Airway epithelial cell (primary cell): ENCODE results near the gene CADM2. TPM values are rescaled to one million over a fixed set of nuclear protein-coding genes. Genes with fewer than 3 reads are reported as not detected.

Experiments used
- total RNA-seq: library from RNA; depleted of rRNA; stranded (reverse); fragments of >200 nt; gene quantifications from 2 replicates; pipeline ENCODE4 v1.2.3, GENCODE V29; 2015

CADM2 gene
- 0.14 and 5.0 TPM in 2 replicates for total RNA-seq

GRCh38 chr3:84958495-84959469 lies at the start of gene CADM2:
Gene CADM2 (plus strand): TSS chr3:84958989.

